AG09319 (cell line): ENCODE data around the gene HOXB5.

Experiments used
- DNase-seq: peaks from one replicate; pipeline ENCODE4 v3.0.0-alpha.2; 2010; ENCODE audit warnings: low read depth; ENCODE audit errors: extremely low read depth
- CTCF ChIP-seq: IDR thresholded peaks from 2 replicates; pipeline ENCODE4 v1.5.1; 2011; ENCODE audit warnings: low read depth, mild to moderate bottlenecking, inconsistent platforms, low read length, moderate library complexity

Gene HOXB5

GRCh38 chr17:48568499-48569239 lies 24.9 kb downstream of the HOXB5 start:
- DNase-seq = no peak
- no peak for TF ChIP-seq CTCF

DNA sequence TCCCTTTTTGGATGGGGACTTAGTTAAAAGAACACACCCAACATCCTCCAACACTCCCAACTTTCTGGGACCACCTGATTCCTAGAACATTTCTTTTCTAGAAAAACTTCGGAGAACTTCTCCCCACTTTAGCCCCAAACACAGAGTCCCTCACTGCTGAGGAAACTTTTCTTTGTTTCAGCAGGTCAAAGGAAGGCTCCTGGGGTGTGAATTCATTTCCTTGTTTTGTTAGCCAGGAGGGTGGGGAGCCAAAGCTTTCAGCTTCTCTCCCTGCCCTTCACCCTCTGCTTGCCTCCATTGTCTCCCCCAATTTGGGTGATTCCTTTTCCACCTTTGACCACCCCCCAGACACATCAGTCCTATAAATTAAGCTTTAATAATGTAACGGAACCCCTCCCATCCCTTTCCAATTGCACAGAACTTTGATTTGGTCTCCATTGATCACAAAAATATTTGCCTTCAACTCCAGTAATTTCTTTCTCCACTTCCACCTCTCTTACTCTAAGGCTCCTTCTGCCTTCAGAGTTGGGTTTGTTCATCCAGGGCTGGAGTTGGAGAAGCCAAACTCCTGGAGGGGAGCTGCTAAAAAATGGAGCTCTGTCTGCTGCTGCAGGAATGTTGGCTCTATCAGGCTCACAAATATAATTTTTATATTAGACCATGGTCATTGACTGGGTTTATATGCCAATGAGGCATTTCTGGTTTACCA lies 25.8 kb downstream of the HOXB5 start:
- no peak for TF ChIP-seq CTCF
- no peak for DNase-seq

DNA sequence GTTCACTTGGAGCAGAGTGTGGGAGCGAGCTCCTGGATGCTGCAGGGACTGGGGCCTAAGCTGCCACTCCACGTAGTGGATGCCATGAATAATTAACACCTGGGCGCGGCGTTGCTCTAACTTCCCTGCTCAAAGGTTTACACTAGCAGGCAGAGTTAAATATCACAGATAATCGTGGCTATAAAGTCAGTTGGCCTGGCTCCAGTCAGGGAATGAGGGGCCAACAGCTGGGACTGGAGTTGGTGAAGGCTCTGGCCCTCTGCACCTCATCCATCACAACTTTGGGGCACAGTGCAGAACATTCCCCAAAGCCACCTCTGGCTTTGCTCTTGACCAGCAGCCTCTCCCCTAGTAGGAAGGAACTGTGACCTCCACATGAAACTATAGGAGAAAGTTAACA lies 26.4 kb downstream of the HOXB5 start:
- DNase-seq = no peak
- no peak for TF ChIP-seq CTCF

DNA sequence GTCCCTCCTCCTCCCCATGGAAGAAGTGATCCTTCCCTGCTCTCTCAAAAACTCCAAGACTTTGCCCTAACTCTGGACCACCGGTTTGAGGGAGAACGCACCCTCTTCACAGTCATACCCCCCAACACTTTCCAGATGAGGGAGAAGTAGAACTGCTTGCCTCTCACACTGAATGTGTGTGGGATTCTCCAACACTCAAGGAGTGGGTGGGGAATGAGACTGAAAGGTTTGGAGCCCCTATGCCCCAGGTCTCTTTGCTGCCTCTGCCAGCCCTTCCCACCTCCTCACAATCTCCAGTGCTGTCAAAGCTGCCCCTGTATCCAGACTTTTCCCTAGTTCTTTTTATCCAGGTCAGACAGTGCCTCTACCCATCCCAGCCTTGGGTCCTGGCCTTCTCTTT lies 26.9 kb downstream of the HOXB5 start:
- TF ChIP-seq CTCF = no peak
- DNase-seq = no peak

DNA sequence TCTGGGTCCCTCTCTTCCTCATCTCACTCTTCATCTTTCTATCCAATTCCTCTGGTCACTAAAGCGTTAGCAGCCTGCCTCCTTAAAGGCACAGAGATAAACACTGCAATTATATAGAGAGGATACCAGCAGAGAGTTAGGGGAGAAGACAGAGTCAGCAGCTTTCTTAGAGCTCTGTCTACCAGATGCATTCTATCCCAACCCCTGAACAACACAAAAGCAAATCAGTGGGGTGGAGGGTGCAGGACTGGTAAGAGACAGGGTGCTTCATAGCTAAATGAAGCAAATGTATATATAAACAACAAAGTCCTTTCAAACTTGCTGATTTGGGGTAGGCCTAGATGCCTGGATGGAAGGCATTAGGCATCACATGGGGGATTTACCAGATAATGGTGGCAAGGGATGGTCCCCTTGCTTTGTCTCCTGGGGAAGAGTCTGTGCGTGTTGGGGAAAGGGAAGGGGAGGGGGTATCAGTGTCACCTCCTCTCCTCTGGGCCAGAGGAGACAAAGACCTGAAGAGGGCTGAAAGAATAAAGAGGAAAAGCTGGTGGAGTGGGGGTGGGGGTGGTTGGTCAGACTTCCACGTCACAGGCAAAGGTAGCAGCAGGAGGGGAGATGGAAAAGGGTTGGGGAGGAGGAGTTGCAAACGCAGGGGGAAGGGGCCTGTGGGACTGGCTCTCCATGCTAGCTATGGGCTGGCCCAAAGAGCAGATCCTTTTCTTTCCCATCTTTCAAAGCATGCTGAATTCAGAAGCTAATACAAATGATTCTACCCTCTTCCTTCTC lies 27.5 kb downstream of the HOXB5 start:
- no peak for TF ChIP-seq CTCF
- DNase-seq = no peak

- TF ChIP-seq CTCF = no peak
- DNase-seq = no peak
These were observed 28.5 kb downstream of the HOXB5 start for GRCh38 chr17:48565022-48565554.
